Activated CD8-positive, alpha-beta T cell treated with anti-CD3 and anti-CD28 coated beads for 36 hours (primary cell): ENCODE results near the gene CUTA. TPM values are rescaled to one million over a fixed set of nuclear protein-coding genes. Genes with fewer than 3 reads are reported as not detected.

Experiments
- ATAC-seq: fragments of 200-7000 bp; cut with Tn5 transposase; one replicate; pipeline ENCODE4 v1.10.0; 2021; ENCODE audit warnings: mild to moderate bottlenecking, moderate library complexity
- CTCF ChIA-PET: fragments of 350-600 bp; sonication (Branson Sonifier 250); formaldehyde crosslinking; loops from one replicate; lab custom pipeline; 2021; ENCODE audit warnings: antibody characterized with exemption; lab: Charles Lee
- POLR2A ChIA-PET: fragments of 350-600 bp; sonication (Branson Sonifier 250); formaldehyde crosslinking; loops from one replicate; lab custom pipeline; 2021; ENCODE audit warnings: antibody characterized with exemption; lab: Charles Lee
- DNase-seq: peaks from one replicate; pipeline ENCODE4 v3.0.0-alpha.2; 2020
- H3K27ac Mint-ChIP-seq: one replicate; pipeline ENCODE4 v1.8.0; 2021; ENCODE audit warnings: mild to moderate bottlenecking, mixed read lengths
- H3K27me3 Mint-ChIP-seq: one replicate; pipeline ENCODE4 v1.8.0; 2021; ENCODE audit warnings: mixed read lengths
- H3K36me3 Mint-ChIP-seq: one replicate; pipeline ENCODE4 v1.8.0; 2021; ENCODE audit warnings: low read depth, mixed read lengths
- H3K4me1 Mint-ChIP-seq: one replicate; pipeline ENCODE4 v1.8.0; 2021; ENCODE audit warnings: low read depth, mixed read lengths
- H3K4me3 Mint-ChIP-seq: one replicate; pipeline ENCODE4 v1.8.0; 2021; ENCODE audit warnings: mild to moderate bottlenecking, moderate library complexity, mixed read lengths
- H3K9me3 Mint-ChIP-seq: one replicate; pipeline ENCODE4 v1.8.0; 2021; ENCODE audit warnings: mixed read lengths
- intact Hi-C: fragments of 100-400 bp; cut with micrococcal nuclease; formaldehyde crosslinking; loops from one replicate; pipeline ENCODE4 v1.10.0; 2022
- total RNA-seq, 2 experiments: library from RNA; stranded (reverse); gene quantifications; one replicate each; pipeline ENCODE4 v1.2.3, GENCODE V29; 2021
- TF ChIP-seq, protein P1 (sequence below): fragments of 200-600 bp; IDR thresholded peaks from one replicate; pipeline ENCODE4 v1.8.0; 2022; ENCODE audit warnings: antibody characterized with exemption, mild to moderate bottlenecking

The CUTA gene, protein sequence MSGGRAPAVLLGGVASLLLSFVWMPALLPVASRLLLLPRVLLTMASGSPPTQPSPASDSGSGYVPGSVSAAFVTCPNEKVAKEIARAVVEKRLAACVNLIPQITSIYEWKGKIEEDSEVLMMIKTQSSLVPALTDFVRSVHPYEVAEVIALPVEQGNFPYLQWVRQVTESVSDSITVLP
- 100 to 1,000 TPM; 155 to 160 TPM for total RNA-seq

DNA sequence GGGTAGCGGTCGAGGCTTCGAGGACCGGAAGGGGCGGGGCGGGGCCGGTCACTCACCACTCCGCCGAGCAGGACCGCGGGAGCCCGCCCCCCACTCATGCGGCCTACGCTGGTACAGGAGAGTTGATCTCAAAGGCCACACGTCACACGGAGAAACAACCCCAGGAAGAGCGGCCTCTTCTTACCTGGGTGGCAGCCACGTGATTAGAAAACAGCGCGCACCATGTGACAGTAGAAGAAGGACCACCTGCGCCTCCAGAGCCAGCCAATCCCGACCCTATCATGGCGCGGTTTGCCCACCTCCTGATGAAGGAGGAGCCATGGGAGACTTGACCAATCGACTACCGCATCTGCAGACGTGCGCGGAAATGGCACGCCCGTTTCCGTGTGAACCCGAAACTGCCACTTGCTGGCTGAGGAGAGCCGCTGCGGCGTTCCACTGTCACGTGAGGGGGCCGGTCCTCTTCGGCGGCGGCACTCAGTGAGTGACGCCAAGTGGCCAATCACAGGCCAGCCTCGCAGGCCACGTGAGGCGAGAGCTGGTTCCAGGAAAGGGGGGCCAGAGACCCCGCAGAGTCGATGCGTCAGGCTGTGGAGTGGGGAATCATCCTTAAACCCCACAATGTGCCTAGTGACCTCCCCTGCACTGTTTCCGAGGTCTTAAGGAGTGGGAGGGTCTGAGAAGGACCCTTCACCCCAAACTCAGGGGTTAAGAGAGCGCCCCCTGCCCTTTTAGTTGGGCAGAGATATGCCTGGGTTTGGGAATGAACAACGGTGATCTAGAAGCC lies at the start of gene CUTA:
Gene CUTA (minus strand): TSS at position 205 of the 787 bp plus-strand sequence. CDS start 107 bp downstream, at position 98.
- peaks cover 35% of the 10 kb centered on the region for H3K36me3 Mint-ChIP-seq
- TF ChIP-seq, protein P1, sequence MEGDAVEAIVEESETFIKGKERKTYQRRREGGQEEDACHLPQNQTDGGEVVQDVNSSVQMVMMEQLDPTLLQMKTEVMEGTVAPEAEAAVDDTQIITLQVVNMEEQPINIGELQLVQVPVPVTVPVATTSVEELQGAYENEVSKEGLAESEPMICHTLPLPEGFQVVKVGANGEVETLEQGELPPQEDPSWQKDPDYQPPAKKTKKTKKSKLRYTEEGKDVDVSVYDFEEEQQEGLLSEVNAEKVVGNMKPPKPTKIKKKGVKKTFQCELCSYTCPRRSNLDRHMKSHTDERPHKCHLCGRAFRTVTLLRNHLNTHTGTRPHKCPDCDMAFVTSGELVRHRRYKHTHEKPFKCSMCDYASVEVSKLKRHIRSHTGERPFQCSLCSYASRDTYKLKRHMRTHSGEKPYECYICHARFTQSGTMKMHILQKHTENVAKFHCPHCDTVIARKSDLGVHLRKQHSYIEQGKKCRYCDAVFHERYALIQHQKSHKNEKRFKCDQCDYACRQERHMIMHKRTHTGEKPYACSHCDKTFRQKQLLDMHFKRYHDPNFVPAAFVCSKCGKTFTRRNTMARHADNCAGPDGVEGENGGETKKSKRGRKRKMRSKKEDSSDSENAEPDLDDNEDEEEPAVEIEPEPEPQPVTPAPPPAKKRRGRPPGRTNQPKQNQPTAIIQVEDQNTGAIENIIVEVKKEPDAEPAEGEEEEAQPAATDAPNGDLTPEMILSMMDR: peak; percentile 25
- intact Hi-C loops: no loop called here
- H3K4me3 Mint-ChIP-seq: peak within 1 kb of the TSS; percentile 98
- peak within 1 kb of the TSS; percentile 100 for H3K27ac Mint-ChIP-seq
- no peaks in the 10 kb centered on the region for H3K27me3 Mint-ChIP-seq
- ATAC-seq: peak; percentile 89
- ChIA-PET POLR2A (interaction anchor here (0.6 to 5.4 kb wide), 12 partner anchors 8 to 446 kb away, joined by 3 to 46 read pairs (median 4); partner anchors contain the start of genes B3GALT4, RPS18 and VPS52), CTCF (interaction anchor here (1.1 to 1.4 kb wide), 3 partner anchors 11 to 129 kb away, joined by 3 to 5 read pairs (median 4); partner anchors contain the start of gene WDR46)
- peak; percentile 99 for DNase-seq
- no peaks in the 10 kb centered on the region for H3K9me3 Mint-ChIP-seq
- H3K4me1 Mint-ChIP-seq: peaks cover 60% of the 10 kb centered on the region

DNA sequence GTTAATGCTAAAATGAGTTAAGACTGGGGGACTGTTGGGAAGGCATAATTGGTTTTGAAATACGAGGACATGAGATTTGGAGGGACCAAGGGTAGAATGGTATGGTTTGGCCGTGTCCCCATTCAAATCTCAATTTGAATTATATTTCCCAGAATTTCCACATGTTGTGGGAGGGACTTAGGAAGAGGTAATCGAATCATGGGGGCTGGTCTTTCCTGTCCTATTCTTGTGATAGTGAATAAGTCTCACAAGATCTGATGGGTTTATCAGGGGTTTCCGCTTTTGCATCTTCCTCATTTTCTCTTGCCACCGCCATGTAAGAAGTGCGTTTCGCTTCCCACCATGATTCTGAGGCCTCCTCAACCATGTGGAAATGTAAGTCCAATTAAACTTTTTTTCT lies 49.2 kb upstream of the CUTA start:
- Mint-ChIP-seq H3K36me3 (no peaks in the 10 kb centered on the region), H3K4me1 (no peaks in the 10 kb centered on the region), H3K27ac (no peak overlapping the region), H3K27me3 (peaks cover 1% of the 10 kb centered on the region), H3K9me3 (no peaks in the 10 kb centered on the region), H3K4me3 (no peak overlapping the region)
- DNase-seq (no peak), ATAC-seq (no peak)
- CTCF ChIA-PET: no interaction called here
- intact Hi-C loops: no loop called here
- TF ChIP-seq, protein P1: no peak
- POLR2A ChIA-PET: no interaction called here

DNA sequence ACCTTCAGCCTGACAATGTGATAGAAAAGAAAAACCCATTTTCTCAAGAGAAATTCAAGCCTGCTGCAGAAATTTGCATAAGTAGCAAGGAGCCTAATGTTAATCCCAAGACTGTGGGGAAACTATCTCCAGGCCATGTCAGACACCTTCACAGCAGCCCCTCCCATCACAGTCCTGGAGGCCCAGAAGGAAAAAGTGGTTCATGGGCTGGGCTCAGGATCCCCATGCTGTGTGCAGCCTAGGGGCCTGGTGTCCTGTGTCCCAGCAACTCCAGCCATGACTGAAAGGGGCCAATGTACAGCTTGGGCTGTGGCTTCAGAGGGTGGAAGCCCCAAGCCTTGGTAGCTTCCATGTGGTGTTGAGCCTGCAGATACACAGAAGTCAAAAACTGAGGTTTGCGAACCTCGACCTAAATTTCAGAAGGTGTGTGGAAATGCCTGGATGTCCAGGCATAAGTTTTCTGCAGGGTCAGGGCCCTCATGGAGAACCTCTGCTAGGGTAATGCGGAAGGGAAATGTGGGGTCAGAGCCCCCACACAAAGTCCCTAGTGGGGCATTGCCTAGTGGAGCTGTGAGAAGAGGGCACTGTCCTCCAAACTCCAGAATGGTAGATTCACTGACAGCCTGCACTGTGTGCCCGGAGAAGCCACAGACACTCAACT lies 48.3 kb upstream of the CUTA start:
- POLR2A ChIA-PET: no interaction called here
- intact Hi-C loops: no loop called here
- no peaks in the 10 kb centered on the region for H3K27me3 Mint-ChIP-seq
- ATAC-seq: no peak
- CTCF ChIA-PET: no interaction called here
- H3K4me1 Mint-ChIP-seq: no peaks in the 10 kb centered on the region
- TF ChIP-seq, protein P1: no peak
- H3K36me3 Mint-ChIP-seq: no peaks in the 10 kb centered on the region
- no peak overlapping the region for H3K4me3 Mint-ChIP-seq
- DNase-seq: no peak
- H3K9me3 Mint-ChIP-seq: no peaks in the 10 kb centered on the region
- no peak overlapping the region for H3K27ac Mint-ChIP-seq

DNA sequence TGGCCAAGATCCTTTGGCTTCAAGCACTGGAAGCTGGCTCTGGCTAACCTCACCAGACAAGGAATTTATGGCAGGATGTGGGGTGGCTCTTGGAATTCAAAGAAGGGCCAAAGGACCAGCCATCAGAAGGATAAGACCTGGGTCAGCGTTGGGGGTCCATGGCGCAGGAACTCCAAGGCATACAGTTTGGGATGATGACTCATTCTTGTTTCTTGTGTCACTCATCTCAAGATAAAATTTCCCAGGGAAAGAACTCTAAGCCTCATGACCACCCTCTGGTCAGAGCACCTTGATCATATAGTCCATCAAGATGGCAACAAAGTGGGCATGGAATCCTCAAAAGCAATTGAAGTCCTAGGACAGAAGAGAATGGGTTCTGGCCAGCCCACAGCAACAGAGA lies 41.3 kb upstream of the CUTA start:
- DNase-seq: no peak
- Mint-ChIP-seq H3K9me3 (no peaks in the 10 kb centered on the region), H3K4me1 (peaks cover 18% of the 10 kb centered on the region), H3K36me3 (peaks cover 22% of the 10 kb centered on the region), H3K27ac (no peak overlapping the region), H3K4me3 (no peak overlapping the region), H3K27me3 (no peaks in the 10 kb centered on the region)
- POLR2A ChIA-PET: interaction anchor here (1.2 to 1.3 kb wide), 2 partner anchors 9 to 14 kb away, joined by 3 read pairs; no protein-coding TSS in a partner anchor
- CTCF ChIA-PET: interaction anchor here (0.8 kb wide), 1 partner anchor 9 kb away, joined by 3 read pairs; no protein-coding TSS in a partner anchor
- ATAC-seq: no peak
- TF ChIP-seq, protein P1: no peak
- intact Hi-C loops: loop anchor here (10.0 kb wide), 1 partner anchor 116 kb away; no protein-coding TSS in a partner anchor
